GM18868 (cell line): ENCODE measurements around the gene CYP2C18.
A peak's percentile ranks its signal among the peaks of the same experiment; 100 is the strongest.
"Not testable (repeated sequence)": the region's sequence is repeated elsewhere in the genome, so short reads cannot be mapped to it uniquely, and the experiment has no call there.

Source experiments
- ATAC-seq: cut with Tn5 transposase; IDR thresholded peaks from one replicate; pipeline ENCODE4 v1.9.1; 2021; ENCODE audit warnings: mild to moderate bottlenecking, moderate library complexity; ENCODE audit not compliant: unreplicated experiment

CYP2C18 gene

DNA sequence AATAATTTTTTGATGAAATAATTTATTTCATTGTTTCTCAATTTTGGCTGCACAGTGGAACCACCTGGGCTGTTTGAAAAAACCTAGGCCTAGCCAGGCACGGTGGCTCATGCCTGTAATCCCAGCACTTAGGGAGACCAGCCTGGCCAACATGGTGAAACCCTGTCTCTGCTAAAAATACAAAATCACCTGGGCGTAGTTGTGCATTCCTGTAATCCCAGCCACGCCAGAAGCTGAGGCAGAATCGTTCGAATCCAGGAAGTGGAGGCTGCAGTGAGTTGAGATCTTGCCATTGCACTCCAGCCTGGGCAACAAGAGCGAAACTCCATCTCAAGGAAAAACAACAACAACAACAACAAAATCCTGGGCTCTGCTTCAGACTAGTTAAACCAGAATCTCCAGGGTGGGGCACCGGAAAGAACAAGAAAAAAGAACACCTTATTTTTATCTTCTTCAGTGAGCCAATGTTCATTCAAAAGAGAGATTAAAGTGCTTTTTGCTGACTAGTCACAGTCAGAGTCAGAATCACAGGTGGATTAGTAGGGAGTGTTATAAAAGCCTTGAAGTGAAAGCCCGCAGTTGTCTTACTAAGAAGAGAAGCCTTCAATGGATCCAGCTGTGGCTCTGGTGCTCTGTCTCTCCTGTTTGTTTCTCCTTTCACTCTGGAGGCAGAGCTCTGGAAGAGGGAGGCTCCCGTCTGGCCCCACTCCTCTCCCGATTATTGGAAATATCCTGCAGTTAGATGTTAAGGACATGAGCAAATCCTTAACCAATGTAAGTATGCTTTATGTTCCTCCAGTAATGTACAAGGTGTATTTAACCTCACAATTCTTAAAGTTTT, at the start of gene CYP2C18:
CYP2C18 (plus strand) TSS at position 516 of the 841 bp plus-strand sequence; CDS start at position 607, 91 bp downstream.
- no peak for ATAC-seq

DNA sequence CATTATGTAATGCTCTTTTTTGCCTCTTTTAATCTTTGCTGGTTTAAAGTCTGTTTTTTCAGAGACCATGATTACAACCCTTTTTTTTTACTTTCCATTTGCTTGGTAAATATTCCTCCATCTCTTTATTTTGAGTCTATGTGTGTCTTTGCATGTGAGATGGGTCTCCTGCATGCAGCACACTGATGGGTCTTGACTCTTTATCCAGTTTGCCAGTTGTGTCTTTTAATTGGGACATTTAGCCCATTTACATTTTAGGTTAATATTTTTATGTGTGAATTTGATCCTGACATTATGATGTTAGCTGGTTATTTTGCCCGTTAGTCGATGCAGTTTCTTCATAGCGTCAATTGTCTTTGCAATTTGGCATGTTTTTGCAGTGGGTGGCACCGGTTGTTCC, 45.4 kb upstream of the CYP2C18 start:
- not testable (repeated sequence) for ATAC-seq

DNA sequence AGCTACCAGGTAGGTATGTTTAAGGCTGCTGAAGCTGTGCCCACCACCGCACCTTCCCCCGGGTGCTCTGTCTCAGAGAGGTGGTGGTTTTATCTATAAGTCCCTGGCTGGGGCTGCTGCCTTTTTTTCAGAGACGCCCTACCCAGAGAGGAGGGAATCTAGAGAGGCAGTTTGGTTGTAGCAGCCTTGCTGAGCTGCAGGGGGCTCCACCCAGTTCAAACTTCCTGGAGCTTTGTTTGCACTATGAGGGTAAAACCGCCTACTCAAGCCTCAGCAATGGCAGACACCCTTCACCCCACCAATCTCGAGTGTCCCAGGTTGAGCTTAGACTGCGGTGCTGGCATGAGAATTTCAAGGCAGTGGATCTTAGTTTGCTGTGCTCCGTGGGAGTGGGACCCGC, 43.6 kb upstream of the CYP2C18 start:
- ATAC-seq, result no peak

DNA sequence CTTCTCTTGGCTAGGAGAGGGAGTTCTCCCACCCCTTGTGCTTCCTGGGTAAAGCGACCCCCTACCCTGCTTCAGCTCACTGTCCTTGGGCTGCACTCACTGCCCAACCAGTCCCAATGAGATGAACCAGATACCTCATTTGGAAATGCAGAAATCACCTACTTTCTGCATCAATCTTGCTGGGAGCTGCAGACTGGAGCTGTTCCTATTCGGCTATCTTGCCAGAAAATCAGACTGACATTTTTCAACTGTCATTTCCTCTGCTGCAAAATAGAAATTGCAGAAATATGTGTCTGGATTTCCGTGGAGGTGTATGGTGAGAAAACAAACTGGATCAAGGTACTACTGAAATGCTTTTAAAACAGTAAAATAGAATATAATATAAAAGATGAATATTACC, 43.0 kb upstream of the CYP2C18 start:
- no peak for ATAC-seq

DNA sequence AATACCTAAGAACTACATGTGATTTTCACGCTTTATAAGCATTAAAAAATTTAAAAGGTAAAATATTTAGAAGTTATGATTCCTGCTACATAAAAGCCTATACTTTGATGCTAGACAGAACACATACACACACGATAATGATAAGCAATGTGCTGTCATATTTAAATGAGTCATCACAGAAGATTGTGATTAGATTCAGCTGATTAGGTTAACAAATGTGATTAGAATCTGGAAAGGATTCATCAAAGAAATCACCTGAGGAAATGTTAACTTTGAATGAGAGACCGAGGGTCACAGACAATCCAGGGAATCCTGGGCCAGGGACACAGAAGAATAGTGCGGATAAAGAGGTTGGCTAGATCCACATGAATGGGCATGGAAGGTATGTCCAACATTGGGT, 42.0 kb upstream of the CYP2C18 start:
- no peak for ATAC-seq

DNA sequence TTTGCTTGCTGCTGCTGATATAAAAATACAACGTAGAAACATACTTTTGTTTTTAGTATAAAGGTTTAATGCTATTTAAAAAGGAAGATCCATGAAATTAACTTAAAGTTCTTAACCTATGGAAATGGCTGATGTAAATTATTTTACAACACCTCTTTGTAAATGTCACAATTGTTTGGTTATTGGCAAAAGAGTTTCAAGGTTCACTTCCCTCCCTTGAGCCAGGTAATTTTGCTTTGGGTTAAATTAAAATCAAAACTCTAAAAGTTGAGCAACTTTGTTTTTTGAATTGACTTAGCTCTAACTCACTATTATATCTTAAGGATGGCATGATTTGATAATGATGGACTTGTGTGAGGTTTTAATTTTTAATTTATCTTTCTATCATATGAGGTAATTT, 39.2 kb upstream of the CYP2C18 start:
- no peak for ATAC-seq

DNA sequence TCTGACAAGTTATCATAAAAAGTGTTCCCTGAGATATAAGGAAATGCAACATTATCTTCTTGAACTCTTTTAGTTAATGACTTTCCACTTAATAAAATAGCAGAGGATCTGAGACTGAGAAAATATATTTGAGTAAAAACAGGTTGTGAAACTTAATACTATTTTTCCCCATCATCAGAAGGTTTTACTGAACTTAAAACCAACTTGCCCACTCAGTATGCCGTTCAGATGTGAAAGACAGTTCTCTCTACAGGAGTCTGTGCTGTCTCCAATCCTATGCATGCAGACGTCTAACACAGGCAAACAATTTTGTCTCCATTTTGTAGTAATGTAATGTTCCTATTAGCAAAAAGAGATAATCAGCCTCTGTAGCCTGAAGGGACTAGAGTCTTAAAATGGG, 38.2 kb upstream of the CYP2C18 start:
- peak; percentile 86 for ATAC-seq

DNA sequence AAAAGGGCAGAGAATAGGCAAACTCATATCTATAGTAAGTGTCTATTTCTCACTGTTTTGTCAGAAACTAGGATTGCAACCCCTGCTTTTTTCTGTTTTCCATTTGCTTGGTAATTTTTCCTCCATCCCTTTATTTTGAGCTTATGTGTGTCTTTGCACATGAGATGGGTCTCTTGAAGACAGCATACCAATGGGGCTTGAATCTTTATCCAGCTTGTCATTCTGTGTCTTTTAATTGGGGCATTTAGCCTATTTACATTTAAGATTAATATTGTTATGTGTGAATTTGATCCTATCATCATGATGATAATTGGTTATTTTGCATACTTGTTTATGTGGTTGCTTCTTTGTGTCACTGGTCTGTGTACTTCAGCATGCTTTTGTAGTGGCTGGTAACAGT, 28.3 kb upstream of the CYP2C18 start:
- ATAC-seq, result not testable (repeated sequence)

DNA sequence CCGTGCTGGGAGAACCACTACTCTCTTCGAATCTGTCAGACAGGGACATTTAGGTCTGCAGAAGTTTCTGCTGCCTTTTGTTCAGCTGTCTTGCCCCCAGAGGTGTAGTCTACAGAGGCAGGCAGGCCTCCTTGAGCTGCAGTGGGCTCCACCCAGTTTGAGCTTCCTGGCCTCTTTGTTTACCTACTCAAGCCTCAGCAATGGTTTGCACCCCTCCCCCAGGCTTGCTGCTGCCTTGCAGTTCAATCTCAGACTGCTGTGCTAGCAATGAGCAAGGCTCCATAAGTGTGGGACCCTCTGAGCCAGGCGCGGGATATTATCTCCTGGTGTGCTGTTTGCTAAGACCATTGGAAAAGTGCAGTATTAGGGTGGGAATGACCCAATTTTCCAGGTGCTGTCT, 20.5 kb upstream of the CYP2C18 start:
- ATAC-seq, result not testable (repeated sequence)

DNA sequence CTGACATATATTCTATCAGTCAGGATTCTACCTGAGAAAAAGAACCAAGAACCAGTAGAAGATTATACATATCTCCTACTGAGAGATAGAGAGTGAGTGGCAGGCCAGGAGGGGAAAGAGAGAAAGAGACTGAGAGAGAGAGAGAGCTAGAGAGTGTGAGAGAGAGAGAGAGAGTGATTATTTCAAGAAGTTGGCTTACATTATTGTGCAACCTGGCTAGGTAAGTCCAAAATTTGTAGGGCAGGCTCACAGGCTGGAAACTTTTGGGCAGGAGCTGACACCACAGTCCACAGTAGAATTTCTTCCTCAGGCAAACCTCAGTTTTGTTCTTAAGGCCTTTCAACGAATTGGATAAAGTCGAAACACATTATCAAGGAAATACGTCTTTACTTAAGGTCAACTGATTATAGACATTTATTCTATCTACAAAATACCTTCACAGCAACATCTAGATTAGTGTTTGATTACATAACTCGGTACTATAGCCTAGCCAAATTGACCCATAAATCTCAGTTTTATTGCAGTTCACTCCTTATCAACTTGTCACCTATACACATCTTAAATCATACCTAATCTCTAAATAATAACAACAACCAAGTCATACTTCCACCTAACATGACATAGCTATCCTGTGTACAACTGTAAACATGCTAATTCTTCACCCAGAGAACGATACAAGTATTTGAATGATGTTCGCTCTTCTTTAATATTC, 17.0 kb upstream of the CYP2C18 start:
- no peak for ATAC-seq

DNA sequence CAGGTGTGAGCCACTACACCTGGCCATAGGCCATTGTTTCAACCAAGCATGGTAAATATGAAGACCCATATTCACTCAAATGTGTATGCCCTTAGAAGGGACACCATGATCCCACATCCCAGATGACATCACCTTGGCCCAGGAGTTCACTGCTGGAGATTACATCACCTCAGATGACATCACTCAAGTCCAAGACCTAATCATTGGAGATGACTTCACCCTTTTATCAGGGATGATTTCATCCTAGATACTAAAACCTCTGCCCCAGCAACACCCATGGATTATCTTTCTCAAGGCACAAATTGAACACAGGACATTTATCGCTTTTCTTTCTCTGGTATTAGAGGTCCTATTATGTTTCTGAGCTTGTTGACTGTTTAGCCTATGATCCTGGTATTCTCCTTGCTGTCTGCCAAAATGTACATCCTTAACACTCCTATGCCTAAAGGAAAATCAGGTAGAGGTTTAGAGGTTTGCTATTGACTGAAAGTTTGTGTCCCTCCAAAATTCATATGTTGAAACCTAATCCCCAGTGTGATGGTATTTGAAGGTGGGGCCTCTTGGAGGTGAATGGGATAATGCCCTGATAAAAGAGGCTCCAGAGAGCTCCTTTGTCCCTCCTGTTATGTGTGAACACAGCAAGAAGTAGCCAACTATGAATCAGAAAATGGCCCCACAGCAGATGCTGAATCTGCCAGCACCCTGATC, 9.8 kb upstream of the CYP2C18 start:
- ATAC-seq, result no peak

DNA sequence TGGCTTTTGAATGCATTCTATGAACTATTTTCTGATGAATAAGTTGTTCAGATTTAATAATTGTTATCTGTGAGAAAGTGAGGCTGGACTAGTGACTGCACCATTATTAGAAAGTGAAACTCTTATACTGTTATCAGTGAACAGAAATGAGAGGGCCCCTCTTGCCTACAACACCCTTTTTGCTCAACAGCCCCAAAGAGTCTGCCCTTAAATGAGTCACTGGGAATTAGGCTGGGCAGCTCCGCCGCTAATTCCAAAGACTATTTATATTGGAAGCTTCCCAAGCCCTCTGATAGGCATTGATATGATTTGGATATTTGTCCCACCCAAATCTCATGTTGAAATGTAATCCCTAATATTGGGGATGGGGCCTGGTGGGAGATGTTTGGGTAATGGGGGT, 7.0 kb upstream of the CYP2C18 start:
- no peak for ATAC-seq

DNA sequence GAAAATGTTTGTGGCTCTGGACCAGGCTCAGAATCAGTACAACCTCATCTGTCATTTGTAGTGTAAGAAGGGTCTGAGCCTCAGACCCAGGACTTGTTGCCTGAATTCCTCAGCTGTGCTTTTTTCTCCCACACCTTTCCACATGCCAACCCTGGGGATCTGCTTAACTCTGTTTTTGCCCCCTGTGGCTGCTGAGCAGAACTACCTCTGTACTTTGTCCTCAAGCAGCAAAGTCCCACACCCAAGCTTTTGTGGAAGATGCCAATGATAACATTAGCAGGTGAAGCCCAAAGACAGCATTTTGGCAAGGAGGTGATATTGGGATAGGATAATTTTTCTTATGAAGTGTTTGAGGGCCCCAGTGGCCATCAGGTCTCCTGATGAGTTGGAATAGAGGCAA, 5.8 kb upstream of the CYP2C18 start:
- ATAC-seq, result no peak

DNA sequence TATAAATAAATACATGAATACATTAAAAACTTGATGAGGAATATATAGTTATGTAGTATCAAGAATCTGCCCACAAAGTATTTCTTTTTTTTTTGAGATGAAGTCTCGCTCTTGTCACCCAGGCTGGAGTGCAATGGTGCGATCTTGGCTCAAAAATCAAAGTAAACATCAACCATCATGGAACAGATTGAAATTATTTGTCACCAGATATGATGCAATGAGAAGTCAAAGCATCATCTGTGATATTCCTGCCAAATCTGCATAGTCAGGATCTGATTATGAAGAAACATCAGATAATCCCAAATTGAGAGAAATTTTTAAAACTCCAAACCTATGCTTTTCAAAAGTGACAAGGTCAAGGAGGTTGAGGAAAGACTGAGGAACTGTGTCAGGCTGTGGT, 5.1 kb upstream of the CYP2C18 start:
- no peak for ATAC-seq

DNA sequence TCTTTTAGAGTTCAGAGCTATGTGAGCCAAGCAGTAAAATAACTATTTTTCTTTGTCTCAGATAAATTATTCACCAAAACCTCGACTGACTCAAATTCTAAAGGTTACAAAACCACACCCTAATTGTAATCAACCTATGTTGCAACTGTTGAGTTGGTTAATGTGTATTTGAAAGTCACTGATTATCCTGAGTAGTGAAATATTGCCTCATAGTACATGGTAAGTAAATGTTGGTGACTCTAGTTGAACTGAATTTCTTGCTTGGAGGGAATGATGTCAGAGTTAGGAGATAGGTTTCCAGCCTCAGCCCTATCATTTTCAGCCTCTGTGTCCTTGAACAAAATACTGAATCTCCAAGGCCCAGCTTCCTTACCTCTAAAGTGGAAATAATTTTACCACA, 3.0 kb upstream of the CYP2C18 start:
- no peak for ATAC-seq

DNA sequence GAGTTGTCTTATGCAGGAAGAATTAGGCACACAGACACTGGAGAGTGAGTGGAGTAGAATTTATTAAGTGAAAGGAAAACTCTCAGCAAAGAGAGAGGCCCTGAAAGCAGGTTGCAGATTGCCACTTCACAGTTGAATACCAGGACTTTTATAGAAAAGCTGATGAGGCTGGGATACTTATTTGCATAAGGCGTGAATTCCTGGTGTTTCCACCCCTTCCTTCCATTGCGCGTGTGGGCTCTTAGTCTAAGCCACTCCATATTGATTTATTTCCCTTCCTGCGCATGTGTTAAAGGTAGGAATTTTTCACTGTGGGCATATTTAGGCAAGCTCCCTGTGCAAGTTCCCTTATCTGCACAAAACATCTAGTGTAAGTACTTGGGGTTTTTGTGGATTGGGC, 893 bp upstream of the CYP2C18 start:
- ATAC-seq, result not testable (repeated sequence)

DNA sequence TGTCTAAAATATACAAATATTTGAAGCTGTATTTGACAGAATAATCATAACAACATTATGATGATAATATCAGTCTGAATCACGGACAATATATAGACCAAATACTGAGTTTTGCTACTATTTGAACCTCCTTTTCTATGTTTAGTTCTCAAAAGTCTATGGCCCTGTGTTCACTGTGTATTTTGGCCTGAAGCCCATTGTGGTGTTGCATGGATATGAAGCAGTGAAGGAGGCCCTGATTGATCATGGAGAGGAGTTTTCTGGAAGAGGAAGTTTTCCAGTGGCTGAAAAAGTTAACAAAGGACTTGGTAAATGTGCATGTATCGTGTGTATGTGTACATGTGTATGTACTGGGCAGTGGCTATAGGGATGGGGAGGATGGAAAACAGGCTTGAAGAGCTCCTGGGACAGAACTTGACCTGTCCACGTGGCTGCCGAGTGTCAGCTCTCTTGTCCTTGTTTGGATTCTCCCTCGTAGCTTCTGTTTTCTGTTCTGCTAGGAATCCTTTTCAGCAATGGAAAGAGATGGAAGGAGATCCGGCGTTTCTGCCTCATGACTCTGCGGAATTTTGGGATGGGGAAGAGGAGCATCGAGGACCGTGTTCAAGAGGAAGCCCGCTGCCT, 4.2 kb downstream of the CYP2C18 start:
- no peak for ATAC-seq

DNA sequence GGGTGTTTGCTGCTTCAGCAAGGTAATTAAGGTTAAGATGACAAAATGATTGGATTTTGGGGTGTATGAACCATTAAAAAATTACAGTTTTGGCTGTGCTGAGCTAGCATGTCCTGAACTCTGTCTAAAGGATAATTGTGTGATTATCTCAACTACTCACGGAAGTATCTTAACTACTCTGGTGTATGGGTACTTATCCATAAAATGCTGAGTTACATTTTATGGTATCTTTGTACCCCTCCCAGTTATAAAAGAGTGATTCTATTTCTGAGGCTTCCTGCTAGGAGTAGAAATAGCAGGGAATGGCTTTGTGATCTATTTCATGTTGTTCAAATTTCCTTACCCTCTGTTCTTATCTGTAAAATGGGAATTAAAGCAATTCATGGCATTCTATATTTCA, 22.6 kb downstream of the CYP2C18 start:
- ATAC-seq, result no peak

DNA sequence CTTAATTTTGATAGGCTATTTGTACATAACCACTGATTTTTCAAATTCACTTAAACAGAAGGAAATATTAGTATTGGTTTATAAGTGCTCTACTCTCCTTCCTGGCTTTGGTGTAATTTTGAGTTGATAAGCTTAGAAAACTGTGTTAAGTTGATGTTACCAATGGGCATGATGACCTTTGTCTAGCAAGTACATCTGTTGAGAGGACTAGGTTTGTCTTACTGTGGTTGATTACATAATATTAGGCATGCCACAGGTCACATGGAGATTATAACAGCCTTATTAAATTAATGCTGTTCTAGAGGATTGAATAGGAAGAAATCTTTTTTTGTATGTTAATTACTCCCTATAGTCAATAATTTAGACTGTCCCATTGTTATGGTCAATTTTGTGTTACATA, 27.0 kb downstream of the CYP2C18 start:
- ATAC-seq, result no peak

DNA sequence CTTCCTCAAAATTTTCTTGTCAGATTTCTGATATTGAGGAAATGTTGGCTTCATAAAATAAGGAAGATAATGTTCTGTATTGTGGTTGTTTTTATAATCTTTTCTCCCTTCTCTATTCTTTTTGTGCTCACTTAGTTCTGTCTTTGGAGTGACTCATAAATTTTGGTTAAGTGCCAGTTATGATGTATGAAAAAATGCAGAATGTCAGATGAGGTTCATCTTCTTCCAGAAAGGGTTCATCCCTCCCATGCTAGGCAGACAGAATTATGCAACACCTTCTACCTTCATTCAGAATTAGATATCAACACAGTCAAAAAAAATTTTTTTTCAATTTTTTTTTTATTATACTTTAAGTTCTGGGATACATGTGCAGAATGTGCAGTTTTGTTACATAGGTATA, 42.3 kb downstream of the CYP2C18 start:
- no peak for ATAC-seq

DNA sequence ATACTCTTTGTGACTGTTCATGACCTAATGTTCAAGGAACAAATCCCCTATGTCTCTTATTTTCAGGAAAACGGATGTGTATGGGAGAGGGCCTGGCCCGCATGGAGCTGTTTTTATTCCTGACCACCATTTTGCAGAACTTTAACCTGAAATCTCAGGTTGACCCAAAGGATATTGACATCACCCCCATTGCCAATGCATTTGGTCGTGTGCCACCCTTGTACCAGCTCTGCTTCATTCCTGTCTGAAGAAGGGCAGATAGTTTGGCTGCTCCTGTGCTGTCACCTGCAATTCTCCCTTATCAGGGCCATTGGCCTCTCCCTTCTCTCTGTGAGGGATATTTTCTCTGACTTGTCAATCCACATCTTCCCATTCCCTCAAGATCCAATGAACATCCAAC, 51.7 kb downstream of the CYP2C18 start:
- no peak for ATAC-seq
